Panc1 (cell line): ENCODE measurements around the gene SMIM1. TPM values are rescaled to one million over a fixed set of nuclear protein-coding genes. Genes with fewer than 3 reads are reported as not detected.

Experiments
- ATAC-seq: fragments of 200-7000 bp; cut with Tn5 transposase; 2 replicates; pipeline ENCODE4 v1.9.1; 2020; ENCODE audit warnings: mild to moderate bottlenecking, moderate library complexity
- BruUV-seq: library from RNA; stranded (reverse); fragments of 400-500 nt; replicated peaks from 2 replicates; lab custom pipeline; 2021; lab: Mats Ljungman, UMichigan
- CTCF ChIA-PET: fragments of 300-600 bp; sonication (Branson Sonifier 250); formaldehyde crosslinking; loops from one replicate; lab custom pipeline; 2022; ENCODE audit warnings: antibody characterized with exemption; lab: Charles Lee
- POLR2A ChIA-PET: fragments of 300-600 bp; sonication (Branson Sonifier 250); formaldehyde crosslinking; loops from one replicate; lab custom pipeline; 2022; ENCODE audit warnings: antibody characterized with exemption; lab: Charles Lee
- DNase-seq: peaks from one replicate; pipeline ENCODE4 v3.0.0-alpha.2; 2010; ENCODE audit warnings: low read depth, low spot score
- H3K27ac ChIP-seq: 2 replicates; pipeline ENCODE4 v1.5.1; 2011; ENCODE audit warnings: mild to moderate bottlenecking, low read length, inconsistent platforms
- H3K27me3 ChIP-seq: fragments of 200-500 bp; sonication (Bioruptor generic); 2 replicates; pipeline ENCODE4 v1.6.0; 2014; ENCODE audit warnings: low read length, inconsistent platforms; ENCODE audit not compliant: control insufficient read depth, insufficient read depth
- H3K36me3 ChIP-seq: fragments of 200-500 bp; sonication (Bioruptor generic); 2 replicates; pipeline ENCODE4 v1.5.1; 2014; ENCODE audit warnings: inconsistent platforms, mild to moderate bottlenecking, low read length, moderate library complexity; ENCODE audit not compliant: control insufficient read depth, insufficient read depth
- H3K4me1 ChIP-seq: 2 replicates; pipeline ENCODE4 v1.5.1; 2011; ENCODE audit warnings: inconsistent platforms, mild to moderate bottlenecking, low read length, moderate library complexity; ENCODE audit not compliant: control insufficient read depth, insufficient read depth
- H3K4me3 ChIP-seq, 2 experiments: 2 replicates each; pipeline ENCODE4 v1.5.1; 2011 to 2012; ENCODE audit warnings: low read depth in 2 of 2, low read length in 2 of 2, mild to moderate bottlenecking in 2 of 2, inconsistent platforms in 1 of 2, moderate library complexity in 1 of 2
- H3K9me3 ChIP-seq: fragments of 200-500 bp; sonication (Bioruptor generic); 2 replicates; pipeline ENCODE4 v1.5.1; 2014; ENCODE audit warnings: low read depth, mild to moderate bottlenecking, inconsistent platforms, low read length, moderate library complexity; ENCODE audit not compliant: control insufficient read depth, insufficient read depth
- CTCF ChIP-seq: fragments of 450-650 bp; IDR thresholded peaks from 2 replicates; pipeline ENCODE4 v1.5.1; 2017; ENCODE audit warnings: mild to moderate bottlenecking
- POLR2AphosphoS5 ChIP-seq: IDR thresholded peaks from 2 replicates; pipeline ENCODE4 v1.6.1; 2012; ENCODE audit warnings: mild to moderate bottlenecking, low read depth, low read length, moderate library complexity
- REST ChIP-seq, 2 experiments: IDR thresholded peaks; 2 replicates each; pipeline ENCODE4 v1.6.1; 2011 to 2012; ENCODE audit warnings: low read depth in 2 of 2, control low read depth in 1 of 2, low read length in 1 of 2, mild to moderate bottlenecking in 1 of 2, moderate library complexity in 1 of 2; ENCODE audit not compliant: insufficient read depth in 1 of 2
- SIN3A ChIP-seq: IDR thresholded peaks from 2 replicates; pipeline ENCODE4 v1.6.1; 2012; ENCODE audit warnings: low read depth, mild to moderate bottlenecking, low read length, moderate library complexity, borderline replicate concordance; ENCODE audit not compliant: insufficient read depth
- TCF7L2 ChIP-seq: IDR thresholded peaks from 2 replicates; pipeline ENCODE4 v1.6.1; 2011; ENCODE audit warnings: mild to moderate bottlenecking, low read depth, low read length, inconsistent platforms
- in situ Hi-C: cut with HindIII; loops from 2 replicates; pipeline ENCODE4 v1.10.0; 2016; ENCODE audit warnings: low sequenced_read_pairs, low pct_unique_long_range_greater_than_20kb
- intact Hi-C: fragments of 100-400 bp; cut with micrococcal nuclease; formaldehyde crosslinking; loops from one replicate; pipeline ENCODE4 v1.10.0; 2022; ENCODE audit not compliant: unreplicated experiment
- total RNA-seq: library from RNA; stranded (reverse); gene quantifications from one replicate; pipeline ENCODE4 v1.2.1, GENCODE V29; 2021; ENCODE audit not compliant: unreplicated experiment

Gene SMIM1
- total RNA-seq, 1 experiment from 2014 or later: 35.5 TPM

GRCh38 chr1:3821908-3822307 is 49.4 kb downstream of the SMIM1 start:
- Histone ChIP-seq H3K36me3 (no peaks in the 10 kb centered on the region), H3K4me1 (no peaks in the 10 kb centered on the region), H3K9me3 (no peaks in the 10 kb centered on the region), H3K27me3 (no peaks in the 10 kb centered on the region), H3K27ac (no peak overlapping the region), H3K4me3 (no peak overlapping the region)
- CTCF ChIA-PET: interaction anchor here (1.1 kb wide), 1 partner anchor 30 kb away, joined by 3 read pairs; no protein-coding TSS in a partner anchor
- intact Hi-C loops (no loop called here), in situ Hi-C loops (no loop called here)
- TF ChIP-seq SIN3A (no peak), CTCF (no peak), POLR2AphosphoS5 (no peak), REST (IDR thresholded peaks at IDR 0.05; ENCODE audit: insufficient read depth in 1 of 2, low read depth in 2 of 2, low read length in 1 of 2) (no peak), TCF7L2 (no peak)
- BruUV-seq: no TSS peak
- no peak for ATAC-seq
- POLR2A ChIA-PET: no interaction called here
- no peak for DNase-seq

DNA sequence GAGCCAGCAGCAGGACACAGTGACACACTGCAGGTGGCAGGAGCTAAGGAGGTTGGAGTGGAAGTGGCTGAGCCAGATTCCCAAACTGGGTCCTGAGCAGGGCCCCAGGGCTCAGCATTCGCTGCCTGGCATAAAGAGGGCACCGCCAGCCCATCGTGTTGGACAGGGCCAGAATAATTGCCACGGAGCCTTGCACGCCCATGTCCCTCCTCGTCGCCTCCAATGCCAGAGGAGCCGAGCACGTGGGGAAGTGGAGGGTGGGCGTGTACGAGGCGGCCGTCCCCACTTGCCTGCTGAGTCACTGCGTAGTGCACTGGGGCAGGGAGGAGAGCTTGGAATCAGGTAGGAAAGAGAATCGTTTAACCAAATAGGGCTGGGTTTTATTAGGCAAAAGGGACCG is 49.9 kb downstream of the SMIM1 start:
- TF ChIP-seq TCF7L2: no peak
- TF ChIP-seq SIN3A: no peak
- TF ChIP-seq POLR2AphosphoS5: no peak
- TF ChIP-seq CTCF: no peak
- no peak for TF ChIP-seq REST (IDR thresholded peaks at IDR 0.05; ENCODE audit: insufficient read depth in 1 of 2, low read depth in 2 of 2, low read length in 1 of 2)
- intact Hi-C loops: no loop called here
- Histone ChIP-seq H3K27me3 (no peaks in the 10 kb centered on the region), H3K27ac (no peak overlapping the region), H3K4me3 (no peak overlapping the region), H3K36me3 (no peaks in the 10 kb centered on the region), H3K9me3 (no peaks in the 10 kb centered on the region), H3K4me1 (no peaks in the 10 kb centered on the region)
- in situ Hi-C loops: no loop called here
- ChIA-PET CTCF (no interaction called here), POLR2A (no interaction called here)
- ATAC-seq (no peak), DNase-seq (no peak)
- no TSS peak for BruUV-seq
